ENCODE results near the gene TLK2.
"Not testable (repeated sequence)": the region's sequence is repeated elsewhere in the genome, so short reads cannot be mapped to it uniquely, and the experiment has no call there.

Gene TLK2

DNA sequence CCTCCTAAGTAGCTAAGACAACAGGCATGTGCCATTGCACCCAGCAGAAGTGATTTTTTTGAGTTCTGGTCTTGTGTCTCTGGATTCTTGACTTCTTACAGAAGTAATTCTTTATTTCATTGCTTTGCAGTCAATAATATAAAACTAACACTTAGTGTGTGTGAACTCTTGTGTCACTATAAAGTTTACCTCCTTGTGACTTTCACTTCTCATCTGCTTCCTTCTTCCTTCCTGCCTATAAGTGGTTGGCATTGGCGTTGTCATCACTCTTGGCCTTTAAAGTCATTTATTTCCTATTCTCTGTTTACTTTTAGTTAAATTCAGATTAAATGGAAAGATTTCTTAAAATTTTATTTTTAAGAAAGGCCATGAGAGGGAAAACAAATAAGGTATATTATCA, 12.4 kb downstream of the TLK2 start:
- not testable (repeated sequence) for DNase-seq (ENCODE audit: low read depth)

DNA sequence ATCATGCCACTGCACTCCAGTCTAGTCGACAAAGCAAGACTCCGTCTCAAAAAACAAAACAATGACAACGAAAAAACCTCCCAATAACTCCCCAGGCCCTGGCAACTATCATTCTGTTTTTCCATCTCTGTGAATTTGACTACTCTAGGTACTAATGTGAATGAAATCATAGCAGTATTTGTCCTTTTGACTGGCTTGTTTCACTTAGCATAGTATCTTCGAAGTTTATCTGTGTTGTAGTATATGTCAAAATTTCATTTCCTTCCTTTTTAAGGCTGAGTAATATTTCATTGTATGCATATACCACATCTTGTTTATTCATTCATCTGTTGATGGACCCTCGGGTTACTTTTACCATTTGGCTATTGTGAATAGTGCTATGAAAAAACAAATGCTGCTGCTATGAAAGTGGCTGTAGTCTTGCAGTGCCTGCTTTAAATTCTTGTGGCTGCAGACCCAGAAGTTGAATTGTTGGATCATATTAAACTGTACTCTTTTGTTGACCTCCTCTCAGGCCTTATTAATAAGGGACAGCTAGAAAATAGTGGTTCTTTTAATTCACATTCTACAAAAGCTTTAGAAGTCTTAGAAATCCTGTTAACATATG, 14.5 kb downstream of the TLK2 start:
- peak; percentile 18 for DNase-seq (ENCODE audit: low read depth)

DNA sequence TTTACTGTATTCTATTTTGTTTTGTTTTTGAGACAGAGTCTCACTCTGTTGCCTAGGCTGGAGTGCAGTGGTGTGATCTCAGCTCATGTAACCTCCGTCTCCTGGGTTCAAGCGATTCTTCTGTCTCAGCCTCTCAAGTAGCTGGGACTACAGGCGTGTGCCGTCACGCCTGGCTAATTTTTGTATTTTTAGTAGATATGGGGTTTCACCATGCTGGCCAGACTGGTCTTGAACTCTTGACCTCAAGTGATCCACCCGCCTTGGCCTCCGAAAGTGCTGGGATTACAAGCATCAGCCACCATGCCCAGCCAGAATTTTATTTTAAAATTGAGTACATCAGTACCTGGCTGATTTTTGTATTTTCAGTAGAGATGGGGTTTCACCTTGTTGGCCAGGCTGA, 15.4 kb downstream of the TLK2 start:
- not testable (repeated sequence) for DNase-seq (ENCODE audit: low read depth)

DNA sequence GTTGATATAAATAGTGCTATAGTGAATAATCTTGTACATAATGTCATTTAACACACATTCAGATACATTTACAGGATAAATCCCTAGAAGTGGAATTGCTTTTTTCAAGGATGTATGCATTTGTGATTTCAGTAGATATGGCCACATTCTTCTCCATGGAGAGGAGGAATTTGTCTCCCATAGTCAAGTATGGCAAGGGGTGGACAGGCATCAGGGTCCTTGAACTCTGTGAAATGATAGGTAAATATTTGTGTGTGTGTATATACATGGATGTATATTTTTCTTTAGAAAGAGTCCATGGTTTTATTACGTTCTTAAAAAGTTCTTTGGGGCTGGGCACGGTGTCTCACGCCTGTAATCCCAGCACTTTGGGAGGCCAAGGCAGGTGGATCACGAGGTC, 17.7 kb downstream of the TLK2 start:
- DNase-seq (ENCODE audit: low read depth): not testable (repeated sequence)

DNA sequence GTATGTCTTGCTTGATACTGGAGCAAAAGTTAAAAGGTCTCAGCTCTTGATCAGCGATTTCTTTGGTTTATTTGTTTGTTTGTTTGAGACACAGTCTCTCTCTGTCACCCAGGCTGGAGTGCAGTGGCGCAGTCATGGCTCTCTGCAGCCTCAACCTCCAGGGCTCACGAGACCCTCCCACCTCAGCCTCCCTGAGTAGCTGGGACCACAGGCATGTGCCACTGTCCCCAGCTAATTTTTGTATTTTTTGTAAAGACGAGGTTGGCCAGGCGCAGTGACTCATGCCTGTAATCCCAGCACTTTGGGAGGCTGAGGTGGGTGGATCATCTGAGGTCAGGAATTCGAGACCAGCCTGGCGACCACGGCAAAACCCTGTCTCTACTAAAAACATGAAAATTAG, 20.2 kb downstream of the TLK2 start:
- DNase-seq (ENCODE audit: low read depth): not testable (repeated sequence)

DNA sequence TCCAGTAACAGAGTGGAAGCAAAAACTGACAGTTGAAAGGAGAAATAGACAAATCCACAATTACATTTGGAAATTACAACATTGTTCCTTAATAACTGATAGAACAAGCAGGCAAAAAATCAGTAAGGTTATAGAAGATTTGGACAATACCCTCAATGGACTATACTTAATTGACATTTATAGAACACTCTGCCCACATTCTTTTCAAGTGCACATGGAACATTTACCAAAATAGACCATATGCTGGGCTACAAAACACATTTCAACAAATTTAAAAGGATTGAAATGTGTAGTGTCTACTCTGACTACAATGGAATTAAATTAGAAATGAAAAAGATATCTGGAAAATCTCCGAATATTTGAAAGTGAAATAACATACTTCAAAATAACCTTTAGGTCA, 21.8 kb downstream of the TLK2 start:
- not testable (repeated sequence) for DNase-seq (ENCODE audit: low read depth)

DNA sequence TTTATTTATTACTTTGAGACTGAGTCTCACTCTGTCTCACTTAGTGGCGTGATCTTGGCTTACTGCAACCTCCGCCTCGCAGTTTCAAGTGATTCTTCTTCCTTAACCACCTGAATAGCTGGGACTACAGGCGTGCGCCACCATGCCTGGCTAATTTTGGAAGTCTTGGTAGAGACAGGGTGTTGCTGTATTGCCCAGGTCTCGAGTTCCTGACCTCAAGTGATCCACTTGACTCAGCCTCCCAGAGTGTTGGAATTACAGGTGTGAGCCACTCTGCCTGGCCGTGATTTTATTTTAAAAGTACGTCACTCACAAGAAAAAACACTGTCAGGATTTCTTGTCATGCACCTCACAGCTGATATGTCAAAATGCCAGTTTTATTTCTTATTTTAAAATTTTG, 26.2 kb downstream of the TLK2 start:
- DNase-seq (ENCODE audit: low read depth): not testable (repeated sequence)

DNA sequence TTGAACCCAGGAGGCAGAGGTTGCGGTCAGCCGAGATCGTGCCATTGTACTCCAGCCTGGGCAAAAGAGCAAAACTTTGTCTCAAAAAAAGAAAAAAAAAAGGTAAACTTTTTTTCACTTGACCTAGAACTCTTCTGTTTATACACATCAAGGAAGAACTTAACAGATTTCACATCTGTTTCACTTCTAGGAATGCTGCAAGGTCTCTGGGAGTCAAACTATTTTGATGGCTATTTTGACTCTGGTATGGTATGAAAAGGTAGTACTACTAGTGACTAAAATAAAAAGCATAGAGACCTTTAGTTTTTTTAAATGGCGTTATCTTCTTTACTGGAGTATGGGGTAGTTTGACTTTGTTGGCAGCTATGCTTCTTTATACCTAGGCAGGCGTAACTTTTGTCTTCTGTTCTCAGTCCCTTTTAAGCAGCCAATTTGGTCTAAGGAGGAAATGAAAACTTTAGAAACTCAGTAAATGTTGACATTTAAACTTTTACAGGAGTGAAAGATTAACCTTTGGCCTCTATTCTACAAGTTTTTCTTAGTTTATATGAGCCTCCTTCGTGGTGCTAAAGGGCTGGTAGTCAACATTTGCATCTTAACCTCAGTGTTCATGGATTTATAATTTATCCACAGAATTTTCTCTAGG, 28.7 kb downstream of the TLK2 start:
- DNase-seq (ENCODE audit: low read depth): peak; percentile 16

DNA sequence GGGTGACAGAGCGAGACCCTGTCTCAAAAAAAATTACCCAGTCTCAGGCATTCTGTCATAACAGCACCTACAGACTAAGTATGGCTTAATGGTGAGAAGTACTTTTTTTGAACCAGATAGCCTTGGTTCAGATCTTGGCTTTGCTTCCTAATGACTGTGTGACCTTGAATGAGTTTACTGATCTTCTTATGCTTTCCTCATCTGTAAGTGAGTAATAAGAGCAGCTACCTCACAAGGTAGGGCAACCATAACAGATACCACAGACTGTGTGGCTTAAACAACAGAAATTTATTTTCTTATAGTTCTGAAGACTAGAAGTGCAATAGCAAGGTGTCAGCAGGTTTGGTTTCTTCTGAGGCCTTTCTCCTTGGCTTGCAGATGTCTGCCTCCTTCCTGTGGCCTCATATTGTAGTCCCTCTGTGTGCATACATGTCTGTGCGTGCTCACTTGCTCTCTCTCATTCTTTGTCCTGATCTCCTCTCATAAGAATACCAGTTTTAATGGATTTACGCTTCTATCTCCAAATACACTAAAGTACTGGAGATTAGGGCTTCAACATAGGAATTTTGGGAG, 31.7 kb downstream of the TLK2 start:
- DNase-seq (ENCODE audit: low read depth): peak; percentile 29

DNA sequence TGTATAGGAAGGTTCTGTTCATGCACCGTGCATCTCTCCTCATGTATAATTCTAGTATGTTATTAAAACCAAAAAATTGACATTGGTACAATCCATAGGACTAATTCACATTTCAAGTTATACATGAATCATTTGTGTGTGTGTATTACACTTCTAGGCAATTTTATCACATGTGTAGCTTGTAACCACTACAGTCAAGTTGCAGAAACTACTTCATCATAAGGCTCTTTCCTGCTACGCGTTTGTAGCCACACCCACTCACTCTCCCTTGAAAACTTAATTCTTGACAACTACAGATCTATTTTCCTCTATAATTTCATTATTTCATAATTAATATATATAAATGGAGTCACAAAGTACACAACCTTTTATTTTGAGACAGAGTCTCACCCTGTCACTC, 32.4 kb downstream of the TLK2 start:
- DNase-seq (ENCODE audit: low read depth): not testable (repeated sequence)

DNA sequence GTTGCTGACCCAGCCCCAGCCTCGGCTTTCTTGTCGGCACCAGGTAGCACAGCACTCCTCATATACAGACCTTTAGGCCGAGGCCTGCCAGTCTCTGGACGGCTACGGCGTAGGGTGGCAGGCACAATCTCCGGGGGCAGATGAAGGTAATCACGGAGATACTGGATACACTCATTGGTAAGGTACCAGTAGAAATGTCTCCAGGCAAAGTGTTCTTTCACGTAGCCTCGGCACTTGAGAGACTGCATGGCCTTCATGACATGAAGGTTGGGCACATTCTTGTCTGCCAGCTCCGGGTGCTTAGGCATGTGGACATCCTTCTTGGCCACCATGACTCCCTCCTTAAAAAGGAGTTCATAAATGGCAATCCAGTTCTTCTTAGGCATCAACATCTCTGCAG, 37.8 kb downstream of the TLK2 start:
- DNase-seq (ENCODE audit: low read depth): not testable (repeated sequence)

DNA sequence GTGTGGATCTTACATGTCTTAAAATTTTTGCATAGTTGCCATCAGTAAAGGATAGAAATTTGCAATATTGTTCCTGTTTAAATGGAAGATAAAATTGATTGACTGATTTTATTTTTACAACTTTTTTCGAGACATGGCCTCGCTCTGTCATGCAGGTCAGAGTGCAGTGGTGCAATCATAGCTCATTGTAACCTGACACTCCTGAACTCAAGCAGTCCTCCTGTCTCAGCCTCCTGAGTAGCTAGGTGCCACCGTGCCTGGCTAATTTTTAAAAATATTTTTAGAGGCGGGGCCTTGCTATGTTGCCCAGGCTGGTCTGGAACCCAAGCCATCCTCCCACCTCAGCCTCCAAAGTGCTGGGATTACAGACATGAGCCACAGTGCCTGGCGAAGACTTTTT, 42.7 kb downstream of the TLK2 start:
- not testable (repeated sequence) for DNase-seq (ENCODE audit: low read depth)

DNA sequence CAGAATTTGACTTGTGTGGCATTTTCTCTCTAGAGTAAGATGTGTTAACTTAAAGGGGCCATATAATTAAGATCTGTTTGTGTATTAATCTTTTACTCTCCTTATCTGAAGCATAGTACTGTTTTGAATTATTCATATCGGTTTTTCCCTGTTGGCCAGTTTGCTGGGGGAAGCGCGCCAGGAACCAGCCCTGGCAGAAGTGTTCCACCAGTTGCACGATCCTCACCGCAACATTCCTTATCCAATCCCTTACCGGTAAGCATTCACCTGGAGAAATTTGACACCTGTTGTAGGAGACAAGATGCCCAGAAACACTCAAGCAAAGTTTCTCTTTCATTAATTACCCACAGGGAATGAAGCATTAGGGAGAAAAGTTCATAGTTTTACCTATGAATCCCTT, 45.5 kb downstream of the TLK2 start:
- not testable (repeated sequence) for DNase-seq (ENCODE audit: low read depth)

DNA sequence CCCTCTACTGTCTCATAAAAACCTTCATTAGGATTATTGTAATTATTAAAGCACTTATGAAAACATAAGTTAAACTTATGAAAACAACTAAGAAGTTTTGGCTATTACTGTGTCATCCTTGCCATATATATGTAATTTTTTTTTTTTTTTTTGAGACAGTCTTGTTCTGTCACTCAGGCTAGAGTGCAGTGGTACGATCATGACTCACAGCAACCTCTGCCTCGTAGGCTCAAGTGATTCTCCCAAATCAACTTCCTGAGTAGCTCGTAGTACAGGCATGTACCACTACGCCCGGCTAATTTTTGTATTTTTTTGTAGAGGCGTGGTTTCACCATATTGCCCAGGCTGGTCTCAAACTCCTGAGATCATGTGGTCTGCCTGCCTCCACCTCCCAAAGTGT, 46.7 kb downstream of the TLK2 start:
- peak; percentile 81 for DNase-seq (ENCODE audit: low read depth)

DNA sequence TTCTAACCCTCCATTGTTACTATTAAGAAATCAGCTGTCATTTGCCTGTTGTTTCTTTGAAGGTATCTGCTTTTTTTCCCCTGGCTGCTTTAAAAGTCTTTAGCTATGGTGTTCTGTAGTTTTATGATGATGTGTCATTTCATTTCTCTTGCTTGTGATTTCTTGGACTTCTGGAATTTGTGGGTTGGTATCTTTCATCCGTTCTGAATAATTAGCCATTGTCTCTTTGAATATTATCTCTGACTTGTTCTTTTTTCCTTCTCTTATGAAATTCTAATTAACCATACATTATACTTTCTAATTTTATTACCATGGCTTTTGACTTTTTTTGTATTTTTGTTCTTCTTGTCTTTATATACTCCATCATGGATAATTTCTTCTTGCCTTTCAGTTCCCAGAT, 52.3 kb downstream of the TLK2 start:
- DNase-seq (ENCODE audit: low read depth): not testable (repeated sequence)

DNA sequence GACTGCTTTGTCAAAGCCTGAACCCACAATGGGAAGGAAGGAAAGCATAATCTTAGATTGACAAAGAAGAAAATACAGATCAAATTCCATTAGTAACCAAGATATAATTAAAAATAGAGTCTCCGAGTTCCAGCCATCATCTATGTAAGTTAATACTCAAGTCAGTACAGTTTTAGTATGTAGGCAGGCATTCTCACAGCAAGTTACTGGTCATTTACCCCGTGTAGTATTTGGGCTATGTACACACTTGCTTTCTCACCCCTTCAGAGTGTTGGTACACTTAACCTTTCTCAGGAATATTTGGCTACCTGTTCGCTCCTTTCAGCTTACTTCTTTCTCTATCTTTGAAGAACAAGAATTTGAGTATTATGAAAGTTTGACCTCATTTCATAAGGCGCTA, 57.9 kb downstream of the TLK2 start:
- not testable (repeated sequence) for DNase-seq (ENCODE audit: low read depth)

DNA sequence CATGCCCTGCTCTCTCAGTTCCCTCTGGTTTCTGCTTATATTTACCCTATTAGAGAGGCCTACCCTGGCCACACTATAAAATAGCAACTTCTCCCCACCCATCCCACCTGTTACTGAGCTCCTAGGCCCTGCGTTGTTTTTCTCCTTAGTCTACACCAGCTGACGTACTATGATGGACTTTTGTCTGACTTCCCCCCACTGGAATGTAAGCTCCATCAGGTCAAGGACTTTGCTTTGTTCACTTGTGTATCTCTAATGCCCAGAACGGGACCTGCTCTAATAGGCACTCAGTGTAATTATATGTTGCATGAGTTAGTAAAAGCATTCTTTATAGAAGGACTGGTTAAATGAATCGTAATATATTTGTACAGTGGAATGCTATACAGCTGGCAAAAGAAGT, 62.4 kb downstream of the TLK2 start:
- not testable (repeated sequence) for DNase-seq (ENCODE audit: low read depth)

DNA sequence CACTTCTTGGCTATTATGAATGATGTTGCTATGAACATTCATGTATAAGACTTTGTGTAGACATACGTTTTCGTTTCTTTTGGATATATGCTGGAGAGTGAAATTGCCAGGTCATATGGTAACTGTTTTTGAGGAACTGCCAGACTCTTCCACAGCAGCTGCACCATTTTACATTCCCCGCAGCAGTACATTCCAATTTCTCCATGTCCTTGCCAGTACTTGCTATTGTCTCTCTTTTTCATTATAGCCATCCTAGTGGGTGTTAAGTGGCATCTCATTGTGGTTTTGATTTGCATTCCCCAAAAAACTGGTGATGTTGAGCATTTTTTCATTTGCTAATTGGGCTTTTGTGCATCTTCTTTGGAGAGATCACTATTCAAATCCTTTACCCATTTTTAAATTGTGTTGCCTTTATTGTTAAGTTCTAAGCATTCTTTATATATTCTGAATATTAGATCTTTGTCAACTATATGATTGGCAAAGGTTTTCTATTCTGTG, 64.7 kb downstream of the TLK2 start:
- not testable (repeated sequence) for DNase-seq (ENCODE audit: low read depth)

DNA sequence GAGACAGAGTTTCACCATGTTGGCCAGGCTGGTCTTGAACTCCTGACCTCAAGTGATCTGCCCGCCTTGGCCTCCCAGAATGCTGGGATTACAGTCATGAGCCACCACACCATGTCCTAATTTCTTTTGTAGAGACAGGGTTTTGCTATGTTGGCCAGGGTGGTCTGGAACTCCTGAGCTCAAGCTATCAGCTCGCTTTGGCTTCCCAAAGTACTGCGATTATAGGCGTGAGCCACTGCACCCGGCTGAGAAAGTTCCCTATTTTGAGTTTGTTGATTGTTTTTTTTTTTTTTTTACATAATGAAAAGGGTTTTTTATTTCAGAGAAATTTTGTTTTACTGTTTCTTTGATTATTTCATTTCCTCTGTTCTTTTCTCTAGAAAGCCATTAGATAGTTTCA, 67.4 kb downstream of the TLK2 start:
- DNase-seq (ENCODE audit: low read depth): not testable (repeated sequence)

DNA sequence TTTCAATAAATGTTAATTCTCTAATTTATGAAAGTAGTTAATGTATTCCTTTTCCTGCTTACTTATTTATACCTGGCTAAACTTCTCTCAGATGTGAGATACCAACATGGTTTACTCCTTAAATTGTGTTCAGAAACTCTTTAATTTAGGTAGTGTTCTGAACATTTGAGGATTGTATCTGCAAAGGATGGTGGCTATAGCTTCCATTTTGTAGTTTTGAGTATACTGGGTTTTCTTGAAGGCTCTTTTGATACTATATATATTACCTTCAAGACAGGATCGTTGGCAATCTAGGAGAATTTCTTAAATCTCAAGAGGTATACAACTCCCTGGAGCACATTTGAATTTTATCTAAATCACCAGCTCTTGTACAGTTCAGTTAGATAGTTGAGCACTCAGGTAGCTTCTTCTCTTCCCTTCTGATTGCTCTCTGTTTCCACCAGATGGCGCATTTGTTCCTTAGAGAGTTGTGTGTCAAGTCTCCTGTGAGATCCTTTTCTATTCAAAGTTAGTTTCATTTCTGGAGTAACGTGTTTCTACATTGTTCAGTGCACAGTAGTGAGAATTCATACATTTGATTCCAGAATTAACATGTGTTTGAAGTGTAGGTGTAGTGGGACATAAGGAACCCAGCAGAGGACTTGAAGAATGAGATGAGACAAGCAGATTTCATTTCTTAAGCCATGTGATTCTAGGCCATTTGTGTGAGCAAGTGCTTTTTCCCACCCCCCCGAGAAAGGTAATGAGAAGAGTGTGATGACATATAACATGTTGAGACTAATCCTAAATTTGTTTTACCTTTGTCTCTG, 74.4 kb downstream of the TLK2 start:
- DNase-seq (ENCODE audit: low read depth): peak; percentile 38

DNA sequence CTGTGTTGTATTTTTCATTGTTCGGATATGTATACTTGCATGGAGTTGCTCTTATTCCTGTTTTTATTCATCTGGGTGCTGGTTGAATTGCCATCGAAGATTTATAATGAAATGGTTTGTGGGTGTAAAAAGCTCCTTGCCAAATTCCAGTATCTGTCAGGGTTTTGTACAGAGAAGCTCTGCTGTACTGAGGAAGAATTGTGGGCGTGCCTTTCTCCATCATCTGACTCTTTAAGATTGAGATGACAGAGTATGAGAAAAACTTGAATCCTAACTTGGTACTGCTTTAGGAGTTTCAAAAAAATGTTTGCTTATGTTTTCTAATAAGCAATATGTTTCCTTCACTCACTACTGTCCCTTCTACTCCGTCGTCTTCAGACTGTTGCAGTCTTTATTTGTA, 78.9 kb downstream of the TLK2 start:
- DNase-seq (ENCODE audit: low read depth): peak; percentile 44

DNA sequence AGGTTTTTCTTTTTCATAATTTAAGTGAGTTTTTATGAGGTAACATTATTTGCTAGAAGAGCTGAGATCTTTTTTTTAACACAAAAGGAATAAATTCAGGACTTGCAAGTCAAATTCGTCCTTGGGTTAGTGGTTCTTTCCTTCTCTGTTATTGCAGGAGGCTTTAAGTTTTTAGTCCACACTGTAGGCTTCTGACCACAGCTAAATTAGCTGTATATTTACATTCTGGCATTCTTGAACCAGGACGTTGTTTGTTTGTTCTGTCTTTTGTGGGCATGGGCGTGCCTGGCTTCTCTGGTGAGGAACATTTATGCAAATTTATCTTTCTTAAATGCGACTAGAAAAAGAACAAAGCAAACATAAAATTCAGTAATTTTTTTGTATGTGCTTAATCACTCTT, 80.3 kb downstream of the TLK2 start:
- peak; percentile 60 for DNase-seq (ENCODE audit: low read depth)

DNA sequence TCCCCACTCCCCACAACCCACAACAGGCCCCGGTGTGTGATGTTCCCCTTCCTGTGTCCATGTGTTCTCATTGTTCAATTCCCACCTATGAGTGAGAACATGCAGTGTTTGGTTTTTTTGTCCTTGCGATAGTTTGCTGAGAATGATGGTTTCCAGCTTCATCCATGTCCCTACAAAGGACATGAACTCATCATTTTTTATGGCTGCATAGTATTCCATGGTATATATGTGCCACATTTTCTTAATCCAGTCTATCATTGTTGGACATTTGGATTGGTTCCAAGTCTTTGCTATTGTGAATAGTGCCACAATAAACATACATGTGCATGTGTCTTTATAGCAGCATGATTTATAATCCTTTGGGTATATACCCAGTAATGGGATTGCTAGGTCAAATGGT, 82.3 kb downstream of the TLK2 start:
- not testable (repeated sequence) for DNase-seq (ENCODE audit: low read depth)

Measured in iris pigment epithelial cell (primary cell).